Measurements from ENCODE around the gene PITRM1. TPM values are rescaled to one million over a fixed set of nuclear protein-coding genes. Genes with fewer than 3 reads are reported as not detected.

PITRM1 gene
- total RNA-seq, 5 donors from 2014 or later (not counting 1 experiment from before 2014, with no cell fraction given), result 73.9 to 89.5 (median 81.0) TPM

DNA sequence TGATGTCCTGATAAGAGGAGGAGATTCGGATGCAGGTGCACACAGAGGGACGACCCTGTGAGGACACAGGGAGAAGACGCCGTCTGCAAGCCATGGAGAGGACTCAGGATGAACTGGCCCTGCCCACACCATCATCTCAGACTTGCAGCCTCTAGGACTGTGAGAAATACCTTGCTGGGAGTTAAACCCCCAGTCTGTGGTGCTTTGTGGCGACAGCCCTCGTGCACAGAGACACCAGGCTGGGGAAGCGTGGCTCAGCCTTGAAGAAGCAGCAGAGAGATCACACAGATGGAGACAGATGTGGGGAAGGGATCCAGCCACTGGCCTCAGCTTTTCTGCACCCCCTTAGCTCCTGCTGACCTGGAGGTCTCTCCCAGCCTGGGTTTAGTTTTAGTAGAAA lies 26.3 kb upstream of the PITRM1 start:
- Mint-ChIP-seq H3K36me3 (no peaks in the 10 kb centered on the region), H3K9me3 (no peaks in the 10 kb centered on the region), H3K4me1 (peaks cover 10 to 20% (median 12%) of the 10 kb centered on the region in 3 donors), H3K4me3 (no peak overlapping the region), H3K27ac (peak overlapping the region in 1 of 2 donors; percentile 31), H3K27me3 (peaks cover 33 to 41% of the 10 kb centered on the region in 2 donors)
- DNase-seq (no peak), ATAC-seq (replicated peaks in 1 of 4) (no peak)
- Histone ChIP-seq H3K27ac (ENCODE audit: low read length) (no peak overlapping the region), H3K27me3 (replicated peaks in 1 of 2; ENCODE audit: control insufficient read depth in 2 of 2, extremely low read depth in 1 of 2, insufficient read depth in 2 of 2, low read length in 1 of 2) (peaks cover 0 to 48% of the 10 kb centered on the region in 2 experiments), H3K36me3 (ENCODE audit: control insufficient read depth in 2 of 2, extremely low read depth in 1 of 2, insufficient read depth in 1 of 2, low read length in 1 of 2) (no peaks in the 10 kb centered on the region), H3K4me3 (ENCODE audit: control insufficient read depth in 1 of 2, extremely low read depth in 1 of 2, low read length in 1 of 2) (no peak overlapping the region), H3K4me1 (ENCODE audit: control insufficient read depth in 1 of 2, extremely low read depth in 1 of 2, insufficient read depth in 2 of 2, low read length in 2 of 2) (peaks cover 3 to 25% of the 10 kb centered on the region in 2 experiments), H3K9me3 (no peaks in the 10 kb centered on the region)
- CTCF ChIA-PET, result interaction anchor here in 1 of 2 donors (0.6 kb wide), 1 partner anchor 31 kb away, joined by 3 read pairs; no protein-coding TSS in a partner anchor
- WGBS (ENCODE audit: insufficient coverage), result 43% methylated on average over 3 of the region's 7 CpGs
- POLR2A ChIA-PET, result no interaction called here

DNA sequence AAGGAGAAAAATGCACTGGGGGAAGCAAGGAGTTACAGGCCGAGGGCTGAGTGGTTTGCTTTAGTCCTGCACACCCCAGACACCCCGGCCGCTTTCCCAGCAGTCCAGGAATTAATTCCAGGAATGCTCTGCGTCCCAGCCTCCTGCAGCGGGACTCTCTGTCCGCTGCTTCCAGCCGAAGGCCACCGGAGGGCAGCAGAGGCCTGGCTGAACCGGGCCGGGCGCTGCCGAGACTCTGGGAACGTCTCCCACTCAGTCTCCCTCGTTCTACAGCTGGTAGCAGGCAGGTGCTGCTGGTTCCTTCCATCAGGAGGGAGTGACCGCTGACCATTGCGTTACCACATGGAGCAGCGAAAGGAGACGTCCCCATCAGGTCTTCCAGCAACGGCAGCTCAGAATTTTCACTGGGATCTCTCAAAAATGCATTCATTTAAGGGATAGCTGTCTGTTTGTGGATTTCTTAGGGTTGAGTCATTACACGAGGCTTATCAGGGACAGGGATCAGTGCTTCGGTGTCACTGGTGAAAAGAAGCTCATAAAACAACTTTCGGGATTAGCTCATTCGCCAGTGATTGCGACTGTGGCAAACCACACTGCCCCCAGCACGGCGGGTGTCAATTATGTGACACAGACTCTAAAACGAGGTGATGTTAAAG lies 24.9 kb upstream of the PITRM1 start:
- Mint-ChIP-seq H3K4me3 (peak overlapping the region; percentile 57 to 75 (median 71)), H3K9me3 (no peaks in the 10 kb centered on the region), H3K4me1 (peaks cover 13 to 19% (median 19%) of the 10 kb centered on the region in 3 donors), H3K27me3 (peaks cover 36 to 41% of the 10 kb centered on the region in 2 donors), H3K36me3 (no peaks in the 10 kb centered on the region), H3K27ac (no peak overlapping the region)
- ChIA-PET POLR2A (interaction anchor here in 1 of 2 donors (0.6 to 1.0 kb wide), 2 partner anchors 561 to 1568 kb away, joined by 3 read pairs; no protein-coding TSS in a partner anchor), CTCF (interaction anchor here (0.5 to 1.3 kb wide), 10 partner anchors 14 to 1574 kb away, joined by 3 to 17 read pairs (median 4); partner anchors contain the start of gene PITRM1 (in 1 of the 2))
- 6% methylated on average over 20 of the region's 27 CpGs for WGBS (ENCODE audit: insufficient coverage)
- H3K4me3 ChIP-seq (ENCODE audit: control insufficient read depth in 1 of 2, extremely low read depth in 1 of 2, low read length in 1 of 2), result peak overlapping the region; percentile 25 to 41
- peaks cover 3 to 25% of the 10 kb centered on the region in 2 experiments for H3K4me1 ChIP-seq (ENCODE audit: control insufficient read depth in 1 of 2, extremely low read depth in 1 of 2, insufficient read depth in 2 of 2, low read length in 2 of 2)
- ATAC-seq (replicated peaks in 1 of 4) (peak; percentile 71 to 79 (median 74)), DNase-seq (peak in 34 of 35 experiments; percentile 18 to 71 (median 48))
- H3K9me3 ChIP-seq, result no peaks in the 10 kb centered on the region
- no peak overlapping the region for H3K27ac ChIP-seq (ENCODE audit: low read length)
- no peaks in the 10 kb centered on the region for H3K36me3 ChIP-seq (ENCODE audit: control insufficient read depth in 2 of 2, extremely low read depth in 1 of 2, insufficient read depth in 1 of 2, low read length in 1 of 2)
- peaks cover 0 to 56% of the 10 kb centered on the region in 2 experiments for H3K27me3 ChIP-seq (replicated peaks in 1 of 2; ENCODE audit: control insufficient read depth in 2 of 2, extremely low read depth in 1 of 2, insufficient read depth in 2 of 2, low read length in 1 of 2)

DNA sequence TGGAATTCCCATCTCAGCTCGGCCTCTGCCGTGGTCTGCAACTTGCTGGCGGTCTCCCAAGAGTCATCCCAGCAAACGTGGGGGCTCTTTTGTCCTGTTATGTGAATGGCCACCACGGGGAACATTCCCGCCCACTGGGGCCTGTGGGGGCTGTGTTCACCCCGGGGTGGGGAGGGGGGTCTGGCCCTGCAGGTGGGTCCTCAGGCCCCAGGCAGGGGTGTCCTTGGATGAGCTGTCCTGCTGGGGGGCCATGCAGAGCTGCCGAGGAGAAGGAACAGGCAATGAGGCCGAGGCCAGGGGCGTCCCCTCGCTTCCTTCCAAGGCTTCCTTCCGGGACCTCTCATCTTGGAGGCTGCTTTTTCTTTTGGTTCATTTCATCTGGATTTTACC lies 24.4 kb upstream of the PITRM1 start:
- ChIA-PET POLR2A (no interaction called here), CTCF (interaction anchor here (0.6 to 1.3 kb wide), 6 partner anchors 113 to 1574 kb away, joined by 3 to 17 read pairs (median 4); no protein-coding TSS in a partner anchor)
- DNase-seq (no peak), ATAC-seq (replicated peaks in 1 of 4) (no peak)
- Histone ChIP-seq H3K4me1 (ENCODE audit: control insufficient read depth in 1 of 2, extremely low read depth in 1 of 2, insufficient read depth in 2 of 2, low read length in 2 of 2) (peaks cover 3 to 25% of the 10 kb centered on the region in 2 experiments), H3K27ac (ENCODE audit: low read length) (no peak overlapping the region), H3K27me3 (replicated peaks in 1 of 2; ENCODE audit: control insufficient read depth in 2 of 2, extremely low read depth in 1 of 2, insufficient read depth in 2 of 2, low read length in 1 of 2) (peaks cover 0 to 57% of the 10 kb centered on the region in 2 experiments), H3K36me3 (ENCODE audit: control insufficient read depth in 2 of 2, extremely low read depth in 1 of 2, insufficient read depth in 1 of 2, low read length in 1 of 2) (no peaks in the 10 kb centered on the region), H3K4me3 (ENCODE audit: control insufficient read depth in 1 of 2, extremely low read depth in 1 of 2, low read length in 1 of 2) (no peak overlapping the region), H3K9me3 (no peaks in the 10 kb centered on the region)
- H3K4me3 Mint-ChIP-seq, result no peak overlapping the region
- no peaks in the 10 kb centered on the region for H3K9me3 Mint-ChIP-seq
- WGBS (ENCODE audit: insufficient coverage), result 82% methylated on average over 5 of the region's 12 CpGs
- H3K27ac Mint-ChIP-seq, result peak overlapping the region in 1 of 2 donors; percentile 23
- no peaks in the 10 kb centered on the region for H3K36me3 Mint-ChIP-seq
- peaks cover 36 to 41% of the 10 kb centered on the region in 2 donors for H3K27me3 Mint-ChIP-seq
- H3K4me1 Mint-ChIP-seq, result peaks cover 13 to 19% (median 19%) of the 10 kb centered on the region in 3 donors

DNA sequence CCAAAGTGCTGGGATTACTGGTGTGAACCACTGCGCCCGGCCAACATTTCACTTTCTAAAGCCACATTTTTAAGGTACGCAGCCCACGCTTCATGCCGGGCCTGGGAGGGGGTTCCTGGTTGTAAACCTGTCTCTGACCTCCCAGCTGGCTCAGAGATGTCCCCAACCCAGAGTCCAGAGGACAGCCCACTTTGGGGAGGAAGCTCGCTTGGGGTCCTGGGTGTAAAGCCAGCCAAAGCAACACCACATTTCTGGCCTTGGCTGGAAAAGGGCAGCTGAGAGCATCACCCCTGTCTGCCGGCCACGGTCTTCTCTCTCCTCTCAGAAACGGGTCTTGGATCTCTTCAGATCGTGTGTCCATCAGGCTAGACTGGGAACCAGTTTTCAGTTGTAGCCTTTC lies 23.9 kb upstream of the PITRM1 start:
- Histone ChIP-seq H3K9me3 (no peaks in the 10 kb centered on the region), H3K4me3 (ENCODE audit: control insufficient read depth in 1 of 2, extremely low read depth in 1 of 2, low read length in 1 of 2) (no peak overlapping the region), H3K36me3 (ENCODE audit: control insufficient read depth in 2 of 2, extremely low read depth in 1 of 2, insufficient read depth in 1 of 2, low read length in 1 of 2) (no peaks in the 10 kb centered on the region), H3K27me3 (replicated peaks in 1 of 2; ENCODE audit: control insufficient read depth in 2 of 2, extremely low read depth in 1 of 2, insufficient read depth in 2 of 2, low read length in 1 of 2) (peaks cover 0 to 54% of the 10 kb centered on the region in 2 experiments), H3K27ac (ENCODE audit: low read length) (no peak overlapping the region), H3K4me1 (ENCODE audit: control insufficient read depth in 1 of 2, extremely low read depth in 1 of 2, insufficient read depth in 2 of 2, low read length in 2 of 2) (peaks cover 3 to 25% of the 10 kb centered on the region in 2 experiments)
- ATAC-seq (replicated peaks in 1 of 4) (no peak), DNase-seq (no peak)
- Mint-ChIP-seq H3K27ac (peak overlapping the region in 1 of 2 donors; percentile 23), H3K27me3 (peaks cover 32 to 36% of the 10 kb centered on the region in 2 donors), H3K4me1 (peaks cover 13 to 19% (median 19%) of the 10 kb centered on the region in 3 donors), H3K36me3 (no peaks in the 10 kb centered on the region), H3K4me3 (no peak overlapping the region), H3K9me3 (no peaks in the 10 kb centered on the region)
- CTCF ChIA-PET, result interaction anchor here in 1 of 2 donors (0.5 to 1.3 kb wide), 4 partner anchors 305 to 1461 kb away, joined by 3 read pairs; no protein-coding TSS in a partner anchor
- POLR2A ChIA-PET, result no interaction called here
- 91% methylated on average over 7 of the region's 10 CpGs for WGBS (ENCODE audit: insufficient coverage)

DNA sequence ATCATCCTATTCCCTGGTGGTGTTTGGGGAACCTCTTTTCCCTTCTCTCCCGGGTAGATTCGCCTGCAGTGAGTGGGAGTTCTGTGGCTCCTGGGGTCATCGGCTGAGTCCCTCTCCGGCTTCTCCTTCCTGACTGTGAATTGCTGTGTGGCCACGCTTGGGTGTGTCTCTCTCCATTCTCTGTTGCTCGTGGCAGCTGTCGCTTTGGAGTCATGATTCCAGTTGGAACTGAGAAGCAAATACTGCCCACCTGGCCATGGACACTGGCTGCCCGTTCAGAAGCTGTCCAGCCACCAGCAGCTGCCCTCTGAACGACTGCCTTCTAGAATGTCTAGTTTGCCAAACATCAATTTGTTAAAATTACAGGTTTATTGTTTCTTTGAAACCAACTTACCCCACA lies 23.1 kb upstream of the PITRM1 start:
- CTCF ChIA-PET, result interaction anchor here in 1 of 2 donors (0.7 to 1.6 kb wide), 4 partner anchors 31 to 1461 kb away, joined by 3 read pairs; no protein-coding TSS in a partner anchor
- peaks cover 30 to 33% of the 10 kb centered on the region in 2 donors for H3K27me3 Mint-ChIP-seq

DNA sequence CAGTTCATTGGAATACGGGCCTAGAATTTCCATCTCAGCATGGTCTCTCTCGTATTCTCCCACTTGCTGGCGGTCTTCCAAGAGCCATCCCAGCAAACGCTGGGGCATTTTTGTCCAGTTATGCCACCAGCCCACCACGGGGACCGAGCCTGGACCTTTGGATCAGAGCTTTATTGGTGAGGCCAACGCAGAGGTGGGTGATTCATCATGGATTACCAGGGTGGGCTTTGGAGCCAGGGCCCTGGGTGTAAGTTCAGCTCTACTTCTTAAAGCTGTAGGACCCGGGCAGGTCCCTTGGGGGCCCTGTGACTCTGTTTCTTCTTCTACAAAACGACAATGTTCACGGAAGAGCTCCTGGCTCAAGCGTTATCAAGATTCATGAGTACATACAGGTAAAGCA lies 22.7 kb upstream of the PITRM1 start:
- DNase-seq (no peak), ATAC-seq (replicated peaks in 1 of 4) (no peak)
- H3K4me3 ChIP-seq (ENCODE audit: control insufficient read depth in 1 of 2, extremely low read depth in 1 of 2, low read length in 1 of 2), result no peak overlapping the region
- peaks cover 0 to 57% of the 10 kb centered on the region in 2 experiments for H3K27me3 ChIP-seq (replicated peaks in 1 of 2; ENCODE audit: control insufficient read depth in 2 of 2, extremely low read depth in 1 of 2, insufficient read depth in 2 of 2, low read length in 1 of 2)
- CTCF ChIA-PET, result interaction anchor here in 1 of 2 donors (0.5 to 1.6 kb wide), 3 partner anchors 31 to 980 kb away, joined by 3 read pairs; no protein-coding TSS in a partner anchor
- peaks cover 30 to 31% of the 10 kb centered on the region in 2 donors for H3K27me3 Mint-ChIP-seq
- H3K36me3 Mint-ChIP-seq, result no peaks in the 10 kb centered on the region
- WGBS (ENCODE audit: insufficient coverage), result 92% methylated on average over 6 of the region's 11 CpGs
- no peak overlapping the region for H3K27ac ChIP-seq (ENCODE audit: low read length)
- no peaks in the 10 kb centered on the region for H3K9me3 Mint-ChIP-seq
- no peaks in the 10 kb centered on the region for H3K9me3 ChIP-seq
- no peak overlapping the region for H3K4me3 Mint-ChIP-seq
- H3K36me3 ChIP-seq (ENCODE audit: control insufficient read depth in 2 of 2, extremely low read depth in 1 of 2, insufficient read depth in 1 of 2, low read length in 1 of 2), result no peaks in the 10 kb centered on the region
- peaks cover 13 to 19% (median 19%) of the 10 kb centered on the region in 3 donors for H3K4me1 Mint-ChIP-seq
- peaks cover 3 to 25% of the 10 kb centered on the region in 2 experiments for H3K4me1 ChIP-seq (ENCODE audit: control insufficient read depth in 1 of 2, extremely low read depth in 1 of 2, insufficient read depth in 2 of 2, low read length in 2 of 2)
- no peak overlapping the region for H3K27ac Mint-ChIP-seq
- POLR2A ChIA-PET, result no interaction called here

More for the DNA sequence above, 23.1 kb upstream of the PITRM1 start:
- WGBS (ENCODE audit: insufficient coverage), result 92% methylated on average over 6 of the region's 9 CpGs
- no peaks in the 10 kb centered on the region for H3K9me3 Mint-ChIP-seq
- no peak for DNase-seq
- H3K9me3 ChIP-seq, result no peaks in the 10 kb centered on the region
- H3K36me3 ChIP-seq (ENCODE audit: control insufficient read depth in 2 of 2, extremely low read depth in 1 of 2, insufficient read depth in 1 of 2, low read length in 1 of 2), result no peaks in the 10 kb centered on the region
- peaks cover 3 to 25% of the 10 kb centered on the region in 2 experiments for H3K4me1 ChIP-seq (ENCODE audit: control insufficient read depth in 1 of 2, extremely low read depth in 1 of 2, insufficient read depth in 2 of 2, low read length in 2 of 2)
- POLR2A ChIA-PET, result no interaction called here
- no peak overlapping the region for H3K4me3 Mint-ChIP-seq
- peaks cover 0 to 56% of the 10 kb centered on the region in 2 experiments for H3K27me3 ChIP-seq (replicated peaks in 1 of 2; ENCODE audit: control insufficient read depth in 2 of 2, extremely low read depth in 1 of 2, insufficient read depth in 2 of 2, low read length in 1 of 2)
- ATAC-seq (replicated peaks in 1 of 4), result no peak
- H3K27ac ChIP-seq (ENCODE audit: low read length), result no peak overlapping the region
- H3K27ac Mint-ChIP-seq, result no peak overlapping the region
- peaks cover 13 to 19% (median 19%) of the 10 kb centered on the region in 3 donors for H3K4me1 Mint-ChIP-seq
- no peaks in the 10 kb centered on the region for H3K36me3 Mint-ChIP-seq
- H3K4me3 ChIP-seq (ENCODE audit: control insufficient read depth in 1 of 2, extremely low read depth in 1 of 2, low read length in 1 of 2), result no peak overlapping the region
